ENCODE results near the gene SEBOX.

- TF ChIP-seq POLR2A (IDR thresholded peaks at IDR 0.05) = no peak
- TF ChIP-seq CTCF (IDR thresholded peaks at IDR 0.05) = no peak
These were observed 20.5 kb downstream of the SEBOX start for GRCh38 chr17:28344435-28344901.
